HPDE6-E6E7 (cell line): ENCODE measurements around the gene EMILIN3.

Experiments used
- DNase-seq: peaks from one replicate; pipeline ENCODE4 v3.0.0; 2011; ENCODE audit warnings: missing footprints; ENCODE audit errors: extremely low spot score

Gene EMILIN3

GRCh38 chr20:41366546-41367392 is at the start of gene EMILIN3:
EMILIN3 (minus strand) TSS chr20:41366818; CDS start chr20:41366634, 184 bp downstream.
- no peak for DNase-seq

GRCh38 chr20:41415191-41415590 is 48.6 kb upstream of the EMILIN3 start:
- no peak for DNase-seq

GRCh38 chr20:41413169-41413568 is 46.6 kb upstream of the EMILIN3 start:
- DNase-seq = no peak

- DNase-seq = no peak
Observed at GRCh38 chr20:41412324-41413120, 45.9 kb upstream of the EMILIN3 start.

GRCh38 chr20:41411391-41411847 is 44.8 kb upstream of the EMILIN3 start:
- no peak for DNase-seq

GRCh38 chr20:41408986-41409385 is 42.4 kb upstream of the EMILIN3 start:
- no peak for DNase-seq

GRCh38 chr20:41408156-41408794 is 41.7 kb upstream of the EMILIN3 start:
- DNase-seq = no peak

GRCh38 chr20:41407607-41408006 is 41.0 kb upstream of the EMILIN3 start:
- DNase-seq = no peak

- DNase-seq = no peak
Observed at GRCh38 chr20:41406896-41407444, 40.4 kb upstream of the EMILIN3 start.

- no peak for DNase-seq
Observed at GRCh38 chr20:41406353-41406752, 39.7 kb upstream of the EMILIN3 start.

GRCh38 chr20:41405436-41405835 is 38.8 kb upstream of the EMILIN3 start:
- no peak for DNase-seq

GRCh38 chr20:41403604-41404003 is 37.0 kb upstream of the EMILIN3 start:
- DNase-seq = no peak

GRCh38 chr20:41398408-41398807 is 31.8 kb upstream of the EMILIN3 start:
- no peak for DNase-seq

- DNase-seq = no peak
Observed at GRCh38 chr20:41395667-41396664, 29.3 kb upstream of the EMILIN3 start.

- DNase-seq = no peak
Observed at GRCh38 chr20:41394931-41395666, 28.5 kb upstream of the EMILIN3 start.

- no peak for DNase-seq
Observed at GRCh38 chr20:41394081-41394480, 27.5 kb upstream of the EMILIN3 start.

- no peak for DNase-seq
Observed at GRCh38 chr20:41393705-41394066, 27.1 kb upstream of the EMILIN3 start.

GRCh38 chr20:41392871-41393704 is 26.5 kb upstream of the EMILIN3 start:
- no peak for DNase-seq

- DNase-seq = no peak
Observed at GRCh38 chr20:41392295-41392694, 25.7 kb upstream of the EMILIN3 start.
